Amniotic stem cell (primary cell): Measurements from ENCODE around the gene SRRM2.

Source experiments
- DNase-seq: peaks from one replicate; lab custom pipeline; 2025; lab: John Stamatoyannopoulos, UW

SRRM2 gene

GRCh38 chr16:2762711-2763110 lies 10.3 kb downstream of the SRRM2 start:
- no peak for DNase-seq

GRCh38 chr16:2763173-2763572 lies 10.7 kb downstream of the SRRM2 start:
- no peak for DNase-seq

- no peak for DNase-seq
Measured at GRCh38 chr16:2764718-2765117, 12.3 kb downstream of the SRRM2 start.

- DNase-seq: no peak
Measured at GRCh38 chr16:2765462-2766404, 13.3 kb downstream of the SRRM2 start.

- no peak for DNase-seq
Measured at GRCh38 chr16:2766430-2767139, 14.1 kb downstream of the SRRM2 start.

GRCh38 chr16:2767140-2767731 lies 14.8 kb downstream of the SRRM2 start:
- DNase-seq: no peak

GRCh38 chr16:2767891-2768290 lies 15.5 kb downstream of the SRRM2 start:
- no peak for DNase-seq

GRCh38 chr16:2768403-2769089 lies 16.1 kb downstream of the SRRM2 start:
- no peak for DNase-seq

GRCh38 chr16:2769100-2769529 lies 16.7 kb downstream of the SRRM2 start:
- DNase-seq: no peak

GRCh38 chr16:2769675-2770056 lies 17.2 kb downstream of the SRRM2 start:
- DNase-seq: no peak

GRCh38 chr16:2770057-2770951 lies 17.9 kb downstream of the SRRM2 start:
- no peak for DNase-seq

- DNase-seq: no peak
Measured at GRCh38 chr16:2771496-2772402, 19.3 kb downstream of the SRRM2 start.

- DNase-seq: no peak
Measured at GRCh38 chr16:2773188-2773968, 20.9 kb downstream of the SRRM2 start.

GRCh38 chr16:2774161-2774891 lies 21.9 kb downstream of the SRRM2 start:
- DNase-seq: no peak

GRCh38 chr16:2775131-2775716 lies 22.8 kb downstream of the SRRM2 start:
- DNase-seq: no peak

- no peak for DNase-seq
Measured at GRCh38 chr16:2775765-2776499, 23.5 kb downstream of the SRRM2 start.

- no peak for DNase-seq
Measured at GRCh38 chr16:2776500-2777139, 24.2 kb downstream of the SRRM2 start.
